Type B pancreatic cell (in vitro differentiated cells): ENCODE data around the gene CYTH1. TPM values are rescaled to one million over a fixed set of nuclear protein-coding genes. Genes with fewer than 3 reads are reported as not detected.

Experiments used
- DNase-seq: peaks from one replicate; pipeline ENCODE4 v3.0.0; 2021; ENCODE audit warnings: mixed read lengths; ENCODE audit not compliant: unreplicated experiment; ENCODE audit errors: extremely low spot score
- H3K27ac Mint-ChIP-seq: 2 replicates; pipeline ENCODE4 v1.8.0; 2021; ENCODE audit warnings: mild to moderate bottlenecking, mixed read lengths
- H3K27me3 Mint-ChIP-seq: 2 replicates; pipeline ENCODE4 v1.8.0; 2021; ENCODE audit warnings: mixed read lengths
- H3K36me3 Mint-ChIP-seq: 2 replicates; pipeline ENCODE4 v1.8.0; 2021; ENCODE audit warnings: mixed read lengths
- H3K4me1 Mint-ChIP-seq: one replicate; pipeline ENCODE4 v1.8.0; 2021; ENCODE audit warnings: mixed read lengths; ENCODE audit not compliant: unreplicated experiment
- H3K4me3 Mint-ChIP-seq: 2 replicates; pipeline ENCODE4 v1.8.0; 2021; ENCODE audit warnings: mild to moderate bottlenecking, mixed read lengths
- H3K9me3 Mint-ChIP-seq: 2 replicates; pipeline ENCODE4 v1.8.0; 2021; ENCODE audit warnings: mixed read lengths
- CTCF ChIP-seq: fragments of 200-600 bp; sonication (generic); conservative IDR thresholded peaks from 2 replicates; pipeline ENCODE4 v1.5.0; 2021; ENCODE audit warnings: antibody characterized with exemption, mild to moderate bottlenecking
- total RNA-seq: library from RNA; stranded (reverse); gene quantifications from 2 replicates; pipeline ENCODE4 v1.2.1, GENCODE V29; 2021; ENCODE audit warnings: low replicate concordance

Gene CYTH1
- total RNA-seq, 1 donor from 2014 or later, result 30.3 TPM

- no peak for DNase-seq
- H3K27me3 Mint-ChIP-seq, result peaks cover 17% of the 10 kb centered on the region
- H3K4me1 Mint-ChIP-seq, result no peaks in the 10 kb centered on the region
- no peak overlapping the region for H3K4me3 Mint-ChIP-seq
- no peaks in the 10 kb centered on the region for H3K9me3 Mint-ChIP-seq
- no peaks in the 10 kb centered on the region for H3K36me3 Mint-ChIP-seq
- H3K27ac Mint-ChIP-seq, result no peak overlapping the region
- no peak for TF ChIP-seq CTCF
Observed at GRCh38 chr17:78645421-78646295, 136.4 kb downstream of the CYTH1 start.

DNA sequence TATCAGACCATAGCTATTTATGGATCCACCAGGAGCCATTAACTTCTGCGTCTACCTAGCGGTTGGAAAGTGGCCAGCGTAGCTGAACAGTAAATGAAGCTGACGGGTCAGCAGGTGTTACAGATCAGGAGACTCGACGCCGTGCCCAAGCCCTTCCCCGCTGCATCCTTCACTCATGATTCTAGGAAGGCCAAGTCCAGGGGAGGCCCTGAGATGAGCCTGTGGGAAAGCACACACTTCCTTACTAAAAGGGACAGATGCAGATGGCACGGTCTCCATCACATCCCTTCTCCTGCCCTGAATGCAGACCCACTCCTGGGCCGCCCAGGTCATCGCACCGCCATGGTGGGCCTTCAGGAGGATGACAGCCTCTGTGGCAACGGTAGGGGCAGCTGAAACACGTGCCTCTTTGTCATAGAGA is 137.1 kb downstream of the CYTH1 start:
- peaks cover 17% of the 10 kb centered on the region for H3K27me3 Mint-ChIP-seq
- no peak for TF ChIP-seq CTCF
- H3K36me3 Mint-ChIP-seq, result no peaks in the 10 kb centered on the region
- H3K4me1 Mint-ChIP-seq, result no peaks in the 10 kb centered on the region
- H3K27ac Mint-ChIP-seq, result no peak overlapping the region
- H3K9me3 Mint-ChIP-seq, result no peaks in the 10 kb centered on the region
- DNase-seq, result no peak
- H3K4me3 Mint-ChIP-seq, result no peak overlapping the region

- Mint-ChIP-seq H3K36me3 (no peaks in the 10 kb centered on the region), H3K27ac (no peak overlapping the region), H3K4me1 (no peaks in the 10 kb centered on the region), H3K27me3 (peaks cover 17% of the 10 kb centered on the region), H3K4me3 (no peak overlapping the region), H3K9me3 (no peaks in the 10 kb centered on the region)
- TF ChIP-seq CTCF, result no peak
- DNase-seq, result no peak
Observed at GRCh38 chr17:78644224-78644623, 137.8 kb downstream of the CYTH1 start.

DNA sequence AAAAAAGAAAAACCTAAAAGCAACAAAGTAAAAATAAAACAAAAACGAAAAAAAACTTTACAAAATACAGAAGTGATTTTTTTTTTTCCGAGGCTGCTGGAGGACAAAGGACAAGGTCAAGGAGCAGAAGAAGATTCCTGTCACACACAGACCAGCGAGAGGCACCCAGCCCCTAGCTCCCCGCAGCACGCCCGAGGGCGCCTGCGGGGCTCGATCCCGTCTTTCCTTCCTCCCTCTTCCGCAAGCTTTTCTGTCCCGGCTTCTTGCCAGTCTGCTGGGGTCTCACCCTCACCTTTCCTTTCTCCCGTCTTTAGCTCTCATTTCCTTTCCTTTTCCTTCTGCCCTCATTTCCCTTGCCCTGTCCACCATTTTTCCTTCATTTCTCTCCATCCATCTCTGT is 138.7 kb downstream of the CYTH1 start:
- Mint-ChIP-seq H3K4me1 (no peaks in the 10 kb centered on the region), H3K27me3 (peaks cover 17% of the 10 kb centered on the region), H3K9me3 (no peaks in the 10 kb centered on the region), H3K36me3 (no peaks in the 10 kb centered on the region), H3K4me3 (no peak overlapping the region), H3K27ac (no peak overlapping the region)
- no peak for TF ChIP-seq CTCF
- no peak for DNase-seq

- DNase-seq, result no peak
- Mint-ChIP-seq H3K27ac (no peak overlapping the region), H3K9me3 (no peaks in the 10 kb centered on the region), H3K36me3 (no peaks in the 10 kb centered on the region), H3K4me3 (no peak overlapping the region), H3K27me3 (peaks cover 14% of the 10 kb centered on the region), H3K4me1 (no peaks in the 10 kb centered on the region)
- no peak for TF ChIP-seq CTCF
Observed at GRCh38 chr17:78642707-78643106, 139.4 kb downstream of the CYTH1 start.
